Tibial nerve (tissue), 4 donors: ENCODE results near the gene CNGB1.

Experiments
- EP300 ChIP-seq, 2 donors: sonication (generic); formaldehyde crosslinking; IDR thresholded peaks; one replicate each; pipeline ENCODE4 v1.6.1; 2017; ENCODE audit warnings: antibody characterized with exemption in 2 of 2, mild to moderate bottlenecking in 1 of 2
- POLR2A ChIP-seq, 2 donors: fragments of 450-650 bp; IDR thresholded peaks; one replicate each; pipeline ENCODE4 v1.6.1; 2017; ENCODE audit warnings: antibody characterized with exemption in 2 of 2, mild to moderate bottlenecking in 2 of 2, moderate library complexity in 2 of 2
- TF ChIP-seq, protein P1 (sequence below), 5 experiments: fragments of 200-600 bp in 3 of 5; fragments of 450-650 bp in 2 of 5; sonication (generic) in 3 of 5; IDR thresholded peaks; one replicate each; pipeline ENCODE4 v1.5.1; 2016 to 2019; ENCODE audit warnings: antibody characterized with exemption in 5 of 5, mild to moderate bottlenecking in 3 of 5, moderate library complexity in 2 of 5

DNA sequence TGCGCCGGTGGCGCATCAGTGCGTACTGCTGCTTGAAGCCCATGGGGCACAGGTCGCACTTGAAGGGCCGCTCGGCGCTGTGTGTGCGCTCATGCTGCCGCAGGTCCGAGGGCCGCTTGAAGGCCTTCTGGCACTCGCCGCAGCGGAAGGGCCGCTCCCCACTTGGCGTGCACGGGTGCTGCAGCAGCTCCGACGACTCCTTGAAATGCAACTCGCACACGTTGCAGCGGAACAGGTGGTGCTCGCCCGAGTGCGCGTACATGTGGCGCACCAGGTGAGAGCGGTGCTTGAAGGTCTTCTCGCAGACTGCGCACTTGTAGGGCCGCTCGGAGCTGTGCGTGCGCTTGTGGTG is 26.2 kb upstream of the CNGB1 start:
- TF ChIP-seq, protein P1, sequence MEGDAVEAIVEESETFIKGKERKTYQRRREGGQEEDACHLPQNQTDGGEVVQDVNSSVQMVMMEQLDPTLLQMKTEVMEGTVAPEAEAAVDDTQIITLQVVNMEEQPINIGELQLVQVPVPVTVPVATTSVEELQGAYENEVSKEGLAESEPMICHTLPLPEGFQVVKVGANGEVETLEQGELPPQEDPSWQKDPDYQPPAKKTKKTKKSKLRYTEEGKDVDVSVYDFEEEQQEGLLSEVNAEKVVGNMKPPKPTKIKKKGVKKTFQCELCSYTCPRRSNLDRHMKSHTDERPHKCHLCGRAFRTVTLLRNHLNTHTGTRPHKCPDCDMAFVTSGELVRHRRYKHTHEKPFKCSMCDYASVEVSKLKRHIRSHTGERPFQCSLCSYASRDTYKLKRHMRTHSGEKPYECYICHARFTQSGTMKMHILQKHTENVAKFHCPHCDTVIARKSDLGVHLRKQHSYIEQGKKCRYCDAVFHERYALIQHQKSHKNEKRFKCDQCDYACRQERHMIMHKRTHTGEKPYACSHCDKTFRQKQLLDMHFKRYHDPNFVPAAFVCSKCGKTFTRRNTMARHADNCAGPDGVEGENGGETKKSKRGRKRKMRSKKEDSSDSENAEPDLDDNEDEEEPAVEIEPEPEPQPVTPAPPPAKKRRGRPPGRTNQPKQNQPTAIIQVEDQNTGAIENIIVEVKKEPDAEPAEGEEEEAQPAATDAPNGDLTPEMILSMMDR (IDR thresholded peaks at IDR 0.05): no peak
- TF ChIP-seq POLR2A (IDR thresholded peaks at IDR 0.05) (no peak), EP300 (IDR thresholded peaks at IDR 0.05) (no peak)
